Pancreas (tissue), 10 donors: ENCODE measurements around the gene AP2M1. TPM values are rescaled to one million over a fixed set of nuclear protein-coding genes. Genes with fewer than 3 reads are reported as not detected.

Source experiments
- ATAC-seq, 4 donors: fragments of 200-7000 bp; cut with Tn5 transposase; one replicate each; pipeline versions ENCODE4 v1.8.0 to v1.9.1; 2020; ENCODE audit warnings: mild to moderate bottlenecking in 4 of 4, moderate library complexity in 4 of 4
- DNase-seq, 6 donors: peaks; one replicate each; pipeline ENCODE4 v3.0.0-alpha.2; 2020
- FAIRE-seq: peaks from 2 replicates; lab custom pipeline; 2012; peaks lifted over from hg19 to GRCh38; lab: Jason Lieb, UNC
- H3K27ac ChIP-seq, 4 donors: fragments of 200-600 bp; sonication (generic); 1 replicate in 3 of 4; 2 replicates in 1 of 4; pipeline versions ENCODE4 v1.5.0 to v1.8.0; 2020
- H3K27me3 ChIP-seq, 4 donors: fragments of 200-600 bp; one replicate each; pipeline ENCODE4 v1.8.0; 2021
- H3K36me3 ChIP-seq, 3 donors: fragments of 200-600 bp; sonication (generic) in 1 of 3; one replicate each; pipeline versions ENCODE4 v1.5.0 to v1.8.0; 2020 to 2021
- H3K4me1 ChIP-seq, 3 donors: fragments of 200-600 bp; one replicate each; pipeline ENCODE4 v1.8.0; 2021
- H3K4me3 ChIP-seq, 4 donors: fragments of 200-600 bp; sonication (generic) in 2 of 4; one replicate each; pipeline versions ENCODE4 v1.5.0 to v1.8.0; 2020 to 2021
- H3K9me3 ChIP-seq, 4 donors: fragments of 200-600 bp; one replicate each; pipeline ENCODE4 v1.8.0; 2021
- CTCF ChIP-seq, 4 donors: fragments of 200-600 bp; sonication (generic) in 3 of 4; IDR thresholded peaks; one replicate each; pipeline versions ENCODE4 v1.5.0 to v1.8.0; 2021; ENCODE audit warnings: antibody characterized with exemption in 4 of 4
- WGBS, 2 donors: extraction: QIAGEN DNeasy Blood & Tissue Kit; methylation state at CpG; one replicate each; pipeline ENCODE4 v1.1.7; 2013; 5-methylcytosine and 5-hydroxymethylcytosine counted together
- intact Hi-C, 3 donors: fragments of 100-400 bp; cut with DNase I; formaldehyde crosslinking; loops; one replicate each; pipeline versions ENCODE4 v1.11.1 to v1.14.2; 2022
- polyA plus RNA-seq, 2 donors: library from polyadenylated mRNA; stranded (reverse); fragments of 200-250 nt; gene quantifications; one replicate each; pipeline ENCODE4 v1.2.3, GENCODE V29; 2013
- total RNA-seq, 6 donors: library from RNA; stranded (reverse); fragmentation: NEBNext Ultra II Directional in 4 of 6; extraction: Animal tissue kit (Norgen Biotek cat#: 25700) in 4 of 6; gene quantifications; one replicate each; pipeline versions ENCODE4 v1.2.1 to v1.2.4, GENCODE V29; 2021 to 2023
- donor health status: healthy with polysubstance abuse.
- donor health status: DM: no; HTN: no; CAD: no; lungs with moderate emphysema.
- donor health status: DM: no; HTN: no; CAD: no.
- donor health status: control.
- donor health status: control.
- donor health status: Bipolar disorder and iron deficiency.
- donor health status: DM: yes; HTN: yes; CAD: no.
- donor health status: DM: no; HTN: no; CAD: no.
- donor health status: DM: no; HTN: no; CAD: no.
- donor health status: DM: yes; HTN: yes; CAD: no.

Gene AP2M1
- total and polyA plus RNA-seq, 8 donors: 67.8 to 136 (median 81.8) TPM

GRCh38 chr3:184176377-184177330, 2.0 kb downstream of the AP2M1 start:
- DNase-seq (peak in 3 of 6 donors; percentile 41 to 62 (median 47)), ATAC-seq (peak in 3 of 4 donors; percentile 2 to 40 (median 10)), FAIRE-seq (no peak)
- Histone ChIP-seq H3K4me1 (peaks cover 4 to 12% (median 7%) of the 10 kb centered on the region in 3 donors), H3K9me3 (no peaks in the 10 kb centered on the region), H3K27ac (peak overlapping the region in 2 of 4 donors; percentile 4 to 45), H3K36me3 (peaks cover 5 to 34% (median 27%) of the 10 kb centered on the region in 3 donors), H3K27me3 (no peaks in the 10 kb centered on the region), H3K4me3 (peak overlapping the region in 2 of 4 donors; percentile 68 to 100)
- intact Hi-C loops: no loop called here
- WGBS, 2 donors: 63 to 72% methylated on average over 17 to 19 of the region's 19 CpGs
- TF ChIP-seq CTCF (IDR thresholded peaks at IDR 0.05): no peak

GRCh38 chr3:184177331-184177731, 2.7 kb downstream of the AP2M1 start:
- Histone ChIP-seq H3K4me1 (peaks cover 4 to 12% (median 7%) of the 10 kb centered on the region in 3 donors), H3K36me3 (peaks cover 5 to 40% (median 33%) of the 10 kb centered on the region in 3 donors), H3K4me3 (no peak overlapping the region), H3K9me3 (no peaks in the 10 kb centered on the region), H3K27me3 (no peaks in the 10 kb centered on the region), H3K27ac (no peak overlapping the region)
- ATAC-seq (no peak), DNase-seq (no peak), FAIRE-seq (no peak)
- 71 to 82% methylated on average over 4 of the region's 4 CpGs for WGBS, 2 donors
- intact Hi-C loops: no loop called here
- no peak for TF ChIP-seq CTCF (IDR thresholded peaks at IDR 0.05)

GRCh38 chr3:184177767-184178306, 3.2 kb downstream of the AP2M1 start:
- FAIRE-seq (no peak), DNase-seq (no peak), ATAC-seq (no peak)
- no peak for TF ChIP-seq CTCF (IDR thresholded peaks at IDR 0.05)
- no peaks in the 10 kb centered on the region for H3K9me3 ChIP-seq
- no peak overlapping the region for H3K4me3 ChIP-seq
- intact Hi-C loops: no loop called here
- peaks cover 4 to 12% (median 7%) of the 10 kb centered on the region in 3 donors for H3K4me1 ChIP-seq
- H3K27me3 ChIP-seq: no peaks in the 10 kb centered on the region
- H3K27ac ChIP-seq: no peak overlapping the region
- 90 to 94% methylated on average over 13 to 14 of the region's 14 CpGs for WGBS, 2 donors
- peaks cover 5 to 45% (median 37%) of the 10 kb centered on the region in 3 donors for H3K36me3 ChIP-seq

- DNase-seq: no peak
These were observed 4.0 kb downstream of the AP2M1 start for GRCh38 chr3:184178521-184179138.

More at GRCh38 chr3:184178521-184179138, 4.0 kb downstream of the AP2M1 start:
- Histone ChIP-seq H3K4me1 (peaks cover 4 to 12% (median 7%) of the 10 kb centered on the region in 3 donors), H3K36me3 (peaks cover 5 to 53% (median 37%) of the 10 kb centered on the region in 3 donors), H3K9me3 (no peaks in the 10 kb centered on the region), H3K4me3 (no peak overlapping the region), H3K27ac (no peak overlapping the region), H3K27me3 (no peaks in the 10 kb centered on the region)
- ATAC-seq (no peak), FAIRE-seq (no peak)
- WGBS, 2 donors: 95 to 96% methylated on average over 13 of the region's 13 CpGs
- TF ChIP-seq CTCF (IDR thresholded peaks at IDR 0.05): no peak
- intact Hi-C loops: no loop called here
